HUES48 (cell line): ENCODE results near the gene PARP16.

Source experiments
- H3K27ac ChIP-seq: one replicate; pipeline ENCODE4 v1.7.0; 2013; ENCODE audit warnings: low read depth, low read length, inconsistent platforms
- H3K27me3 ChIP-seq: 2 replicates; pipeline ENCODE4 v1.6.1; 2013; ENCODE audit warnings: mild to moderate bottlenecking, low read length; ENCODE audit not compliant: control insufficient read depth, insufficient read depth
- H3K36me3 ChIP-seq: 2 replicates; pipeline ENCODE4 v1.6.1; 2013; ENCODE audit warnings: low read length; ENCODE audit not compliant: control insufficient read depth, insufficient read depth
- H3K4me1 ChIP-seq: 2 replicates; pipeline ENCODE4 v1.6.1; 2013; ENCODE audit warnings: mild to moderate bottlenecking, low read length; ENCODE audit not compliant: control insufficient read depth, insufficient read depth
- H3K4me3 ChIP-seq: 2 replicates; pipeline ENCODE4 v1.5.1; 2013; ENCODE audit warnings: mild to moderate bottlenecking, low read depth, low read length
- H3K9ac ChIP-seq: 2 replicates; pipeline ENCODE4 v1.6.1; 2013; ENCODE audit warnings: mild to moderate bottlenecking, low read depth, low read length, moderate library complexity
- H3K9me3 ChIP-seq: 2 replicates; pipeline ENCODE4 v1.6.1; 2013; ENCODE audit warnings: low read length; ENCODE audit not compliant: control insufficient read depth, insufficient read depth

PARP16 gene

DNA sequence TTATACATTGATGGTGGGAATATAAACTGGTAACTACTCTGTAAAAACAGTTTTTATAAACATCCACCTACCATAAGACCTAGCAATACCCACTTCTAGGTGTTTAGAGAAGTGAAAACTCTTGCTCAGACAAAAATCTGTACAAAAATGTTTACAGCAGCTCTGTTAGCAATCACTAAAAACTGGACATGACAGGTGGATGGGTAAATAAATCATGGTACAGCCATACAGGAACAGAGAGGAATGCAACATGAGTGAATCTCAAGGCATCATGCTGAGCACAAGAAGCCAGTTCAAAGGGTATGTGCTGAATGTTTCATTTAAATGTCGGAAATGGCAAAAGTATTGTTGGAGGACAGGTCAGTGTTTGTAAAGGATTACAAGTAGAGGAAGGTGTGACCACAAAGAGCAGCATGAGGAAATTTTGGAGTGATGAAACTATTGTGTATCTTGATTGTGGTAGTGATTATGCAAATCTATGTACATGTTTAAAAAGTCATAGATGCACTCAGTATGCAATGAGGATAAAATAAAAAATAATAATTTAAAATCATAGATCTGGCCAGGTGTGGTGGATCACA, 6.3 kb upstream of the PARP16 start:
- Histone ChIP-seq H3K4me1 (peaks cover 5% of the 10 kb centered on the region; the same call in 1 of the 2 replicates), H3K27ac (no peak overlapping the region)

DNA sequence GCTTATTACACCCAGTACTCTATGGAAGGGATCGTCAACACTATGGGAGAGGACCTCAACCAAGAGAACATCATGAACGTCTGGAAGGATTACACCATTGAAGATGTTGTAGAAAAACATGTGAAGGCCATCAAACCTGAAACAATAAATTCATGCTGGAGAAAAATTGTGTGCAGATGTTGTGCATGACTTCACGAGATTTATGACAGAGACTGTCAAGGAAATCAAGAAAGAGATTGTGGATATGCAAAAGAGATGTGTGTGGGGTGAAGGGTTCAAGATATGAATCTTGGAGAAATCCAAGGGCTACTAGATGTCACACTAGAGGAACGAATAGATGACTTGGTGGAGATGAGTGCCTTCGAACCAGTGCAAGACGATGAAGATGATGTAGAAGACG, 3.5 kb upstream of the PARP16 start:
- no peaks in the 10 kb centered on the region for H3K9me3 ChIP-seq
- H3K27ac ChIP-seq = no peak overlapping the region
- H3K9ac ChIP-seq = no peak overlapping the region
- peaks cover 12% of the 10 kb centered on the region for H3K4me1 ChIP-seq
- H3K36me3 ChIP-seq = no peaks in the 10 kb centered on the region
- no peak overlapping the region for H3K4me3 ChIP-seq
- peaks cover 14% of the 10 kb centered on the region for H3K27me3 ChIP-seq

More for the DNA sequence above, 6.3 kb upstream of the PARP16 start:
- Histone ChIP-seq H3K4me3 (no peak overlapping the region), H3K9ac (no peak overlapping the region), H3K36me3 (no peaks in the 10 kb centered on the region), H3K27me3 (peaks cover under 1% of the 10 kb centered on the region), H3K9me3 (no peaks in the 10 kb centered on the region)

DNA sequence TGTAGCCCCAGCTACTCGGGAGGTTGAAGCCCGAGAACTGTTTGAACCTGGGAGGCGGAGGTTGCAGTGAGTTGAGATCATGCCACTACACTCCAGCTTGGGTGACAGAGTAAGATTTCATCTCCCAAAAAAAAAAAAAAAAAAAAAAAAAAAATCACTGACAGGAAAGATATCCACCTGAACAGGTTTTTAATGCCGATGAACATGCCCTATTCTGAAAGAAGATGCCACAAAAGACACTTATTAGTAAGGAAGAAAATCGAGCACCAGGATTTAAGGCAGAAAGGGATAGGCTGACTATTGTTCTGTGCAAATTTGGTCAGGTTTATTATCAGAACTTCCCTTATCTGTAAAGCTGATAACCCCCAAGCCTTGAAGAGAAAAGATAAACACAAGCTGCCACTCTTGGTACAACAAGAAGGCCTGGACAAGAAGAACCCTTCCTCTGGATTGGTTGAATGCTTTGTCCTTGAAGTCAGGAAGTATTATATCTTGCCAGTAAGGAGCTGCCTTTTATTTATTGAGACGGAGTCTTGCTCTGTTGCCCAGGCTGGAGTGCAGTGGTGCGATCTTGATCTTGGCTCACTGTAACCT, 2.7 kb upstream of the PARP16 start:
- H3K36me3 ChIP-seq = no peaks in the 10 kb centered on the region

DNA sequence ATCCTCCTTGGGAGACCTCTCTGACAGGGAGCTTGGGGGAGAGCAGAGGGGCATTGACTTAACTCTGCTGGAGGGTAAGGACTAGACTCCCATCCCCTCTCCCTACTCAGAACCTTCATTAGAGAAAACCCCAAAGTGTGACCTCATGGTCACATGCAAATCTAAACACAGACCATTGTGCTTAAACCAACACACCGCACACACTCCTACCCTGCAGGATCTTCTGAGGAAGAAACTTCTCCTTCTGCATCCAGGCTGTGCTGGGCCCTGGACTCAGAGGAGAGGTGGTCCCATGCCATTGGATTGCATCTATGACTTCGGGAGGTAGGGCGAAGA, 805 bp upstream of the PARP16 start:
- Histone ChIP-seq H3K4me3 (no peak overlapping the region), H3K4me1 (peaks cover 12% of the 10 kb centered on the region), H3K9me3 (no peaks in the 10 kb centered on the region), H3K27me3 (peaks cover 14% of the 10 kb centered on the region), H3K36me3 (no peaks in the 10 kb centered on the region), H3K27ac (peak overlapping the region; percentile 41), H3K9ac (no peak overlapping the region)

More for the DNA sequence above, 2.7 kb upstream of the PARP16 start:
- Histone ChIP-seq H3K9me3 (no peaks in the 10 kb centered on the region), H3K9ac (no peak overlapping the region), H3K27me3 (peaks cover 14% of the 10 kb centered on the region), H3K4me1 (peaks cover 12% of the 10 kb centered on the region), H3K27ac (no peak overlapping the region), H3K4me3 (no peak overlapping the region)

GRCh38 chr15:65286069-65286703, 497 bp downstream of the PARP16 start:
- no peaks in the 10 kb centered on the region for H3K9me3 ChIP-seq
- peaks cover 14% of the 10 kb centered on the region for H3K27me3 ChIP-seq
- H3K9ac ChIP-seq = peak overlapping the region; percentile 22; the same call in 1 of the 2 replicates
- H3K27ac ChIP-seq = peak overlapping the region; percentile 69
- H3K4me3 ChIP-seq = peak overlapping the region; percentile 66
- H3K36me3 ChIP-seq = no peaks in the 10 kb centered on the region
- H3K4me1 ChIP-seq = peaks cover 12% of the 10 kb centered on the region

DNA sequence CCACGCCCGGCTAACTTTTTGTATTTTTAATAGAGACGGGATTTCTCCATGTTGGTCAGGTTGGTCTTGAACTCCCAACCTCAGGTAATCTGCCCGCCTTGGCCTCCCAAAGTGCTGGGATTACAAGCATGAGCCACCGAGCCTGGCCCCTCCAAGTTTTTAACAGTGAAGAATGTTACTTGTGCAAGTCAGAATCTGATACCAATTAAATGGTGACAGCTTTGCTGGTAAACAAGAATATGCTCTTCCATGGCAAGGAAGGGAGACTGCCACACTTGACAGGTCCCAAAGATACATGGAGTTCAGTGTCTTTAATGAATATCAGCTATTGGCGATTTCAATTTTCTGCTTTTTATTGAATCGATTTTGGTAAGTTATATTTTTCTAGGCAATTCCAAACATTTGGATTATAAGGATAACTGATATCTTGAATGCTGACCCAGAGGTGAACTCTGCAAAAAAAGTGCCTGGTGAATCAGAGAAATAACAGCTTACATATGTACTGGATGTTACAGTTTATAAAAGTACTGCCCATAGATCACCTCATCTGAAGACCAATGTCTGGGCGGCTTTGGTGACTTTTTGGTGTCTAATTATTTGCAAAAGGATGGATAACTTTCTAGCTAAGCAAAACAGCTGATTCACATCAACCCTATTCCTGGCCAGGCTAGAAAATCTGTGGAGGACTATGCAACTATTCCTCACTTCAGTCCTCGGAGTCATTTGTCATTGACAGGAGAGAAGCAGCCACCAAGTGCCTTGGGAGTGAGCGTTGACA, 1.2 kb downstream of the PARP16 start:
- H3K4me3 ChIP-seq = peak overlapping the region; percentile 66
- no peaks in the 10 kb centered on the region for H3K9me3 ChIP-seq
- peak overlapping the region; percentile 69 for H3K27ac ChIP-seq

GRCh38 chr15:65278480-65278879, 8.2 kb downstream of the PARP16 start:
- H3K9ac ChIP-seq = no peak overlapping the region
- H3K36me3 ChIP-seq = no peaks in the 10 kb centered on the region
- H3K4me1 ChIP-seq = no peaks in the 10 kb centered on the region
- H3K27ac ChIP-seq = no peak overlapping the region
- no peak overlapping the region for H3K4me3 ChIP-seq
- no peaks in the 10 kb centered on the region for H3K27me3 ChIP-seq
- H3K9me3 ChIP-seq = no peaks in the 10 kb centered on the region

More for the DNA sequence above, 1.2 kb downstream of the PARP16 start:
- Histone ChIP-seq H3K27me3 (peaks cover 14% of the 10 kb centered on the region), H3K36me3 (no peaks in the 10 kb centered on the region), H3K4me1 (peaks cover 12% of the 10 kb centered on the region), H3K9ac (no peak overlapping the region)

- no peaks in the 10 kb centered on the region for H3K36me3 ChIP-seq
- no peaks in the 10 kb centered on the region for H3K9me3 ChIP-seq
- H3K4me1 ChIP-seq = no peaks in the 10 kb centered on the region
- H3K27me3 ChIP-seq = no peaks in the 10 kb centered on the region
- H3K9ac ChIP-seq = no peak overlapping the region
- no peak overlapping the region for H3K4me3 ChIP-seq
- H3K27ac ChIP-seq = no peak overlapping the region
Measured at GRCh38 chr15:65277015-65277414, 9.7 kb downstream of the PARP16 start.

- Histone ChIP-seq H3K9me3 (no peaks in the 10 kb centered on the region), H3K27ac (no peak overlapping the region), H3K27me3 (no peaks in the 10 kb centered on the region), H3K4me3 (no peak overlapping the region), H3K36me3 (no peaks in the 10 kb centered on the region), H3K4me1 (no peaks in the 10 kb centered on the region), H3K9ac (no peak overlapping the region)
Measured at GRCh38 chr15:65275728-65276126, 11.0 kb downstream of the PARP16 start.

- no peak overlapping the region for H3K27ac ChIP-seq
- H3K9ac ChIP-seq = no peak overlapping the region
- no peaks in the 10 kb centered on the region for H3K27me3 ChIP-seq
- H3K9me3 ChIP-seq = no peaks in the 10 kb centered on the region
- H3K4me3 ChIP-seq = no peak overlapping the region
- H3K36me3 ChIP-seq = no peaks in the 10 kb centered on the region
- no peaks in the 10 kb centered on the region for H3K4me1 ChIP-seq
Measured at GRCh38 chr15:65275104-65275727, 11.5 kb downstream of the PARP16 start.
